ENCODE results near the gene RAB40AL. TPM values are rescaled to one million over a fixed set of nuclear protein-coding genes. Genes with fewer than 3 reads are reported as not detected.

The RAB40AL gene
- total and polyA plus RNA-seq, 10 of the 15 experiments (the other 5 are each of a cell fraction or from before 2014, with no cell fraction given): 0.13 to 0.45 (median 0.23) TPM; not detected in 4

DNA sequence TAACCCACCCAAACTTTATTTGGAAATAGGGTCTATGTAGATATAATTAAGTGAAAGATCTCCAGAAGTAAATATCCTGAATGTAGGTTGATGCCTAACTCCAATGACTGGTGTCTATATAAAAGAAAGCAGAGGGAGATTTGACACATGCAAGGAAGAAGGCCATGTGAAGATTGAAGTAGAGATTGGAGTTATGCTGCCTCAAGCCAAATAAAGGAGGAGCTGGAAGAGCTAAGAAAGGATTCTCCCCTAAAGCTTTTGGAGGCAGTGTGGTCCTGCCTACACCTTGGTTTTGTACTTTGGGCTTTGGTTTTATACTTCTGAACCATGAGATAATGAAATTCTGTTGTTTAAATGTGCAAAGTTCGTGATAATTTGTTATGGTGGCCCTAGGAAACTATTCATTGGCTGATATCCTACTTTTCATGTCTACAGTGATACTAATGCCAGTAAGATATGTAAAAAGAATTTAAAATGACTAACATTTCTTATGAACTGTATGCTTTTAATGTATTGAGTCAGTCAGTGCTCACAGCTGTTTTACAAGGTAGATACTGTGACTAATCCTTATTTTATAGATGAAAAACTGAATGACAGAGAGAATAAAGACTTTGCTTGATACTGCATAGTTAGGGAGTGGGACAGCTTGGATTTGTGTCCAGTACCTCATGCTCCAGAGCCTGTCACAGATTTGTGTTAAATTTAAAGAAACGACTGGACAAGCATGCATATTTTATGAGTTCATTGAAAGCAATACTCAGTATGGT is 5.9 kb upstream of the RAB40AL start:
- H3K4me3 ChIP-seq: no peak overlapping the region
- no TSS peak for BruUV-seq (replicated peaks)
- no peak overlapping the region for H3K9ac ChIP-seq (ENCODE audit: control insufficient read depth, insufficient read depth, low read length)
- no peaks in the 10 kb centered on the region for H4K20me1 ChIP-seq (ENCODE audit: control insufficient read depth, insufficient read depth)
- no peaks in the 10 kb centered on the region for H3K79me2 ChIP-seq (ENCODE audit: control insufficient read depth, insufficient read depth, low read length)
- SMC1A ChIA-PET (ENCODE audit: uncharacterized antibody, unreplicated experiment): interaction anchor here (1.1 kb wide), 1 partner anchor 10 kb away, joined by 3 read pairs; no protein-coding TSS in a partner anchor
- no peaks in the 10 kb centered on the region for H3K9me3 ChIP-seq (replicated peaks; ENCODE audit: control insufficient read depth, insufficient read depth, low read length)
- in situ Hi-C loops (cut with MboI): no loop called here
- POLR2A ChIA-PET: no interaction called here
- RAD21 ChIA-PET (ENCODE audit: unreplicated experiment): no interaction called here
- 52% methylated on average over 2 of the region's 2 CpGs for WGBS (ENCODE audit: insufficient coverage, insufficient replicate concordance, low lambda C conversion rate, missing lambda C conversion rate)
- ATAC-seq (no peak), FAIRE-seq (no peak), DNase-seq (ENCODE audit: low read depth, low spot score) (no peak)
- intact Hi-C loops (cut with micrococcal nuclease; ENCODE audit: unreplicated experiment): no loop called here
- H3K27me3 ChIP-seq (replicated peaks in 1 of 2; ENCODE audit: control insufficient read depth in 2 of 2, insufficient read depth in 2 of 2, low read length in 1 of 2): no peaks in the 10 kb centered on the region
- H3K36me3 ChIP-seq (ENCODE audit: control insufficient read depth in 2 of 2, insufficient read depth in 2 of 2, low read length in 1 of 2): no peaks in the 10 kb centered on the region
- H3K27ac ChIP-seq (ENCODE audit: control insufficient read depth, insufficient read depth): no peak overlapping the region
- H3K4me1 ChIP-seq (ENCODE audit: control insufficient read depth, insufficient read depth, low read length): no peaks in the 10 kb centered on the region
- H2AFZ ChIP-seq (ENCODE audit: control insufficient read depth, low read depth, low read length): no peak overlapping the region
- H3K4me2 ChIP-seq (ENCODE audit: control insufficient read depth, insufficient read depth): no peak overlapping the region
- CTCF ChIA-PET: interaction anchor here (0.9 kb wide), 2 partner anchors 20 to 226 kb away, joined by 3 to 4 read pairs; no protein-coding TSS in a partner anchor
- TF ChIP-seq, protein P1, sequence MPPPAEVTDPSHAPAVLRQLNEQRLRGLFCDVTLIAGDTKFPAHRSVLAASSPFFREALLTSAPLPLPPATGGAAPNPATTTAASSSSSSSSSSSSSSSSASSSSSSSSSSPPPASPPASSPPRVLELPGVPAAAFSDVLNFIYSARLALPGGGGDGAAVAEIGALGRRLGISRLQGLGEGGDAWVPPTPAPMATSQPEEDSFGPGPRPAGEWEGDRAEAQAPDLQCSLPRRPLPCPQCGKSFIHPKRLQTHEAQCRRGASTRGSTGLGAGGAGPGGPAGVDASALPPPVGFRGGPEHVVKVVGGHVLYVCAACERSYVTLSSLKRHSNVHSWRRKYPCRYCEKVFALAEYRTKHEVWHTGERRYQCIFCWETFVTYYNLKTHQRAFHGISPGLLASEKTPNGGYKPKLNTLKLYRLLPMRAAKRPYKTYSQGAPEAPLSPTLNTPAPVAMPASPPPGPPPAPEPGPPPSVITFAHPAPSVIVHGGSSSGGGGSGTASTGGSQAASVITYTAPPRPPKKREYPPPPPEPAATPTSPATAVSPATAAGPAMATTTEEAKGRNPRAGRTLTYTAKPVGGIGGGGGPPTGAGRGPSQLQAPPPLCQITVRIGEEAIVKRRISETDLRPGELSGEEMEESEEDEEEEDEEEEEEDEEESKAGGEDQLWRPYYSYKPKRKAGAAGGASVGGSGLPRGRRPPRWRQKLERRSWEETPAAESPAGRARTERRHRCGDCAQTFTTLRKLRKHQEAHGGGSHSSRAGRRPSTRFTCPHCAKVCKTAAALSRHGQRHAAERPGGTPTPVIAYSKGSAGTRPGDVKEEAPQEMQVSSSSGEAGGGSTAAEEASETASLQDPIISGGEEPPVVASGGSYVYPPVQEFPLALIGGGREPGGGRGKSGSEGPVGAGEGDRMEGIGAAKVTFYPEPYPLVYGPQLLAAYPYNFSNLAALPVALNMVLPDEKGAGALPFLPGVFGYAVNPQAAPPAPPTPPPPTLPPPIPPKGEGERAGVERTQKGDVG (CRISPR knock-in tag; IDR thresholded peaks at IDR 0.05): no peak
- TF ChIP-seq EED (IDR thresholded peaks at IDR 0.05; ENCODE audit: low read depth) (no peak), NFXL1 (IDR thresholded peaks at IDR 0.05; ENCODE audit: borderline replicate concordance) (no peak), SPI1 (IDR thresholded peaks at IDR 0.05; ENCODE audit: borderline replicate concordance, insufficient read depth, low read depth, low read length) (no peak), YY1 (IDR thresholded peaks at IDR 0.05; ENCODE audit: low read depth, low read length) (no peak), TCF12 (IDR thresholded peaks at IDR 0.05; ENCODE audit: low read depth, low read length) (no peak), CBX5 (IDR thresholded peaks at IDR 0.05; ENCODE audit: low read depth) (no peak), CHD2 (IDR thresholded peaks at IDR 0.05; ENCODE audit: borderline replicate concordance, low read depth, low read length) (no peak), RCOR1 (conservative IDR thresholded peaks at IDR 0.05; ENCODE audit: low read depth, low read length) (no peak), EGR1 (IDR thresholded peaks at IDR 0.05; ENCODE audit: borderline replicate concordance in 1 of 2, low read depth in 2 of 2, low read length in 2 of 2) (no peak)
- TF ChIP-seq, protein P2, sequence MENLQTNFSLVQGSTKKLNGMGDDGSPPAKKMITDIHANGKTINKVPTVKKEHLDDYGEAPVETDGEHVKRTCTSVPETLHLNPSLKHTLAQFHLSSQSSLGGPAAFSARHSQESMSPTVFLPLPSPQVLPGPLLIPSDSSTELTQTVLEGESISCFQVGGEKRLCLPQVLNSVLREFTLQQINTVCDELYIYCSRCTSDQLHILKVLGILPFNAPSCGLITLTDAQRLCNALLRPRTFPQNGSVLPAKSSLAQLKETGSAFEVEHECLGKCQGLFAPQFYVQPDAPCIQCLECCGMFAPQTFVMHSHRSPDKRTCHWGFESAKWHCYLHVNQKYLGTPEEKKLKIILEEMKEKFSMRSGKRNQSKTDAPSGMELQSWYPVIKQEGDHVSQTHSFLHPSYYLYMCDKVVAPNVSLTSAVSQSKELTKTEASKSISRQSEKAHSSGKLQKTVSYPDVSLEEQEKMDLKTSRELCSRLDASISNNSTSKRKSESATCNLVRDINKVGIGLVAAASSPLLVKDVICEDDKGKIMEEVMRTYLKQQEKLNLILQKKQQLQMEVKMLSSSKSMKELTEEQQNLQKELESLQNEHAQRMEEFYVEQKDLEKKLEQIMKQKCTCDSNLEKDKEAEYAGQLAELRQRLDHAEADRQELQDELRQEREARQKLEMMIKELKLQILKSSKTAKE (IDR thresholded peaks at IDR 0.05; ENCODE audit: low read depth, poor library complexity, severe bottlenecking): no peak
- TF ChIP-seq, protein P3, sequence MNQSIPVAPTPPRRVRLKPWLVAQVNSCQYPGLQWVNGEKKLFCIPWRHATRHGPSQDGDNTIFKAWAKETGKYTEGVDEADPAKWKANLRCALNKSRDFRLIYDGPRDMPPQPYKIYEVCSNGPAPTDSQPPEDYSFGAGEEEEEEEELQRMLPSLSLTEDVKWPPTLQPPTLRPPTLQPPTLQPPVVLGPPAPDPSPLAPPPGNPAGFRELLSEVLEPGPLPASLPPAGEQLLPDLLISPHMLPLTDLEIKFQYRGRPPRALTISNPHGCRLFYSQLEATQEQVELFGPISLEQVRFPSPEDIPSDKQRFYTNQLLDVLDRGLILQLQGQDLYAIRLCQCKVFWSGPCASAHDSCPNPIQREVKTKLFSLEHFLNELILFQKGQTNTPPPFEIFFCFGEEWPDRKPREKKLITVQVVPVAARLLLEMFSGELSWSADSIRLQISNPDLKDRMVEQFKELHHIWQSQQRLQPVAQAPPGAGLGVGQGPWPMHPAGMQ (IDR thresholded peaks at IDR 0.05; ENCODE audit: borderline replicate concordance): no peak
- TF ChIP-seq, protein P4, sequence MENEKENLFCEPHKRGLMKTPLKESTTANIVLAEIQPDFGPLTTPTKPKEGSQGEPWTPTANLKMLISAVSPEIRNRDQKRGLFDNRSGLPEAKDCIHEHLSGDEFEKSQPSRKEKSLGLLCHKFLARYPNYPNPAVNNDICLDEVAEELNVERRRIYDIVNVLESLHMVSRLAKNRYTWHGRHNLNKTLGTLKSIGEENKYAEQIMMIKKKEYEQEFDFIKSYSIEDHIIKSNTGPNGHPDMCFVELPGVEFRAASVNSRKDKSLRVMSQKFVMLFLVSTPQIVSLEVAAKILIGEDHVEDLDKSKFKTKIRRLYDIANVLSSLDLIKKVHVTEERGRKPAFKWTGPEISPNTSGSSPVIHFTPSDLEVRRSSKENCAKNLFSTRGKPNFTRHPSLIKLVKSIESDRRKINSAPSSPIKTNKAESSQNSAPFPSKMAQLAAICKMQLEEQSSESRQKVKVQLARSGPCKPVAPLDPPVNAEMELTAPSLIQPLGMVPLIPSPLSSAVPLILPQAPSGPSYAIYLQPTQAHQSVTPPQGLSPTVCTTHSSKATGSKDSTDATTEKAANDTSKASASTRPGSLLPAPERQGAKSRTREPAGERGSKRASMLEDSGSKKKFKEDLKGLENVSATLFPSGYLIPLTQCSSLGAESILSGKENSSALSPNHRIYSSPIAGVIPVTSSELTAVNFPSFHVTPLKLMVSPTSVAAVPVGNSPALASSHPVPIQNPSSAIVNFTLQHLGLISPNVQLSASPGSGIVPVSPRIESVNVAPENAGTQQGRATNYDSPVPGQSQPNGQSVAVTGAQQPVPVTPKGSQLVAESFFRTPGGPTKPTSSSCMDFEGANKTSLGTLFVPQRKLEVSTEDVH (IDR thresholded peaks at IDR 0.05; ENCODE audit: low read depth, partially characterized antibody): no peak
